ENCODE measurements around the gene SCLY.

Gene SCLY

GRCh38 chr2:238075397-238075796 is 14.6 kb downstream of the SCLY start:
- DNase-seq: no peak

GRCh38 chr2:238077292-238077691 is 16.5 kb downstream of the SCLY start:
- no peak for DNase-seq

GRCh38 chr2:238079874-238080327 is 19.1 kb downstream of the SCLY start:
- DNase-seq: no peak

- no peak for DNase-seq
Observed at GRCh38 chr2:238080518-238080917, 19.7 kb downstream of the SCLY start.

GRCh38 chr2:238081150-238081549 is 20.3 kb downstream of the SCLY start:
- peak; percentile 65 for DNase-seq

GRCh38 chr2:238081561-238081960 is 20.8 kb downstream of the SCLY start:
- no peak for DNase-seq

- DNase-seq: no peak
Observed at GRCh38 chr2:238082151-238082550, 21.4 kb downstream of the SCLY start.

GRCh38 chr2:238082827-238083226 is 22.0 kb downstream of the SCLY start:
- DNase-seq: no peak

GRCh38 chr2:238083919-238084318 is 23.1 kb downstream of the SCLY start:
- no peak for DNase-seq

GRCh38 chr2:238084761-238085160 is 24.0 kb downstream of the SCLY start:
- no peak for DNase-seq

GRCh38 chr2:238085899-238086298 is 25.1 kb downstream of the SCLY start:
- DNase-seq: no peak

GRCh38 chr2:238087211-238087610 is 26.4 kb downstream of the SCLY start:
- DNase-seq: no peak

- DNase-seq: no peak
Observed at GRCh38 chr2:238090887-238091286, 30.1 kb downstream of the SCLY start.

- DNase-seq: no peak
Observed at GRCh38 chr2:238091436-238092060, 30.7 kb downstream of the SCLY start.

- no peak for DNase-seq
Observed at GRCh38 chr2:238092486-238093035, 31.8 kb downstream of the SCLY start.

GRCh38 chr2:238093181-238094140 is 32.7 kb downstream of the SCLY start:
- DNase-seq: no peak

- no peak for DNase-seq
Observed at GRCh38 chr2:238094438-238095022, 33.7 kb downstream of the SCLY start.

- DNase-seq: no peak
Observed at GRCh38 chr2:238095143-238095542, 34.3 kb downstream of the SCLY start.

- DNase-seq: no peak
Observed at GRCh38 chr2:238096311-238097011, 35.7 kb downstream of the SCLY start.

GRCh38 chr2:238097201-238097987 is 36.6 kb downstream of the SCLY start:
- DNase-seq: no peak

GRCh38 chr2:238097988-238098871 is 37.4 kb downstream of the SCLY start:
- DNase-seq: peak; percentile 15
